NCI-H1048 (cell line): ENCODE results near the gene KSR2.

Source experiments
- DNase-seq: peaks from one replicate; lab custom pipeline; 2025; lab: John Stamatoyannopoulos, UW

The KSR2 gene

GRCh38 chr12:117404203-117404853 lies 564.5 kb downstream of the KSR2 start:
- DNase-seq, result no peak

- no peak for DNase-seq
Observed at GRCh38 chr12:117403586-117404139, 565.1 kb downstream of the KSR2 start.
